AG10803 (cell line): Measurements from ENCODE around the gene ALK.

ENCODE experiments used
- DNase-seq: peaks from one replicate; pipeline ENCODE4 v3.0.0; 2010; ENCODE audit warnings: low read depth
- H3K4me3 ChIP-seq: 2 replicates; pipeline ENCODE4 v1.5.1; 2011; ENCODE audit warnings: mild to moderate bottlenecking, low read length, control low read depth
- CTCF ChIP-seq: conservative IDR thresholded peaks from 2 replicates; pipeline ENCODE4 v1.5.1; 2011; ENCODE audit warnings: mild to moderate bottlenecking, low read length, control low read depth, inconsistent platforms

ALK gene

GRCh38 chr2:29452036-29452435, 469.4 kb downstream of the ALK start:
- no peak for TF ChIP-seq CTCF
- H3K4me3 ChIP-seq: no peak overlapping the region
- no peak for DNase-seq

GRCh38 chr2:29450596-29451222, 470.7 kb downstream of the ALK start:
- H3K4me3 ChIP-seq: no peak overlapping the region
- DNase-seq: no peak
- no peak for TF ChIP-seq CTCF

- no peak overlapping the region for H3K4me3 ChIP-seq
- DNase-seq: no peak
- no peak for TF ChIP-seq CTCF
Measured at GRCh38 chr2:29449499-29449898, 471.9 kb downstream of the ALK start.

GRCh38 chr2:29448096-29448688, 473.2 kb downstream of the ALK start:
- no peak overlapping the region for H3K4me3 ChIP-seq
- DNase-seq: no peak
- no peak for TF ChIP-seq CTCF

GRCh38 chr2:29447513-29447912, 473.9 kb downstream of the ALK start:
- no peak for TF ChIP-seq CTCF
- no peak for DNase-seq
- no peak overlapping the region for H3K4me3 ChIP-seq

- peak; percentile 35 for DNase-seq
- no peak for TF ChIP-seq CTCF
- H3K4me3 ChIP-seq: no peak overlapping the region
Measured at GRCh38 chr2:29446847-29447246, 474.5 kb downstream of the ALK start.

GRCh38 chr2:29444150-29444549, 477.2 kb downstream of the ALK start:
- no peak overlapping the region for H3K4me3 ChIP-seq
- DNase-seq: no peak
- TF ChIP-seq CTCF: no peak
